Epidermal melanocyte (primary cell): ENCODE measurements around the gene IRX1.

Experiments used
- DNase-seq: peaks from one replicate; pipeline ENCODE4 v3.0.0; 2011; ENCODE audit warnings: low spot score; ENCODE audit not compliant: insufficient read length

IRX1 gene

GRCh38 chr5:3650320-3650719 lies 54.7 kb downstream of the IRX1 start:
- no peak for DNase-seq

DNA sequence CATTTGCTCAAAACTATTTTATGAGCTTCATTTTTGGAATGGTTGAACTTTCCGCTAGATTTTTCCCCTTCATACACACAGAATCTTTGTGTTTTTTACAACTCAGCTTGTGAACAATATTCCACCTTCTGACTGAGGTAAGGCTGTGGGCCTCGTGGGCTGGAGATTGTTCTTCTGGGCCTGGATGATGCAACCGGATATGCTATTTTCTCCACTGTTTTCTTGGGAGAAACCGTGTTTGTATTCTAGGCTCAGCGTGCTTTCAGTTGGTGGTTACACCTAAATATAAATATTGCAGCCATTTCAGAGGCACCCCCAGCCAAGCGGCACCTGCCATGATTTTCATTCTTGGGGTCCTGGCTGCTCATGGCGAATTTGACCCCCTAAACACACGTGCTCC lies 55.2 kb downstream of the IRX1 start:
- no peak for DNase-seq
